IPS-15b (cell line): Measurements from ENCODE around the gene RPS6KA2.

ENCODE experiments used
- H3K27me3 ChIP-seq: one replicate; pipeline ENCODE4 v1.6.1; 2013; ENCODE audit warnings: low read length; ENCODE audit not compliant: control insufficient read depth, insufficient read depth
- H3K36me3 ChIP-seq: one replicate; pipeline ENCODE4 v1.6.1; 2013; ENCODE audit warnings: low read length; ENCODE audit not compliant: control insufficient read depth, insufficient read depth
- H3K4me1 ChIP-seq: one replicate; pipeline ENCODE4 v1.6.1; 2013; ENCODE audit warnings: mild to moderate bottlenecking, low read length; ENCODE audit not compliant: control insufficient read depth, insufficient read depth
- H3K4me3 ChIP-seq: one replicate; pipeline ENCODE4 v1.5.1; 2013; ENCODE audit warnings: low read depth, low read length
- H3K9ac ChIP-seq: one replicate; pipeline ENCODE4 v1.6.1; 2013; ENCODE audit warnings: low read depth, mild to moderate bottlenecking, low read length
- H3K9me3 ChIP-seq: one replicate; pipeline ENCODE4 v1.6.1; 2013; ENCODE audit warnings: mild to moderate bottlenecking, low read length; ENCODE audit not compliant: control insufficient read depth, insufficient read depth

Gene RPS6KA2

DNA sequence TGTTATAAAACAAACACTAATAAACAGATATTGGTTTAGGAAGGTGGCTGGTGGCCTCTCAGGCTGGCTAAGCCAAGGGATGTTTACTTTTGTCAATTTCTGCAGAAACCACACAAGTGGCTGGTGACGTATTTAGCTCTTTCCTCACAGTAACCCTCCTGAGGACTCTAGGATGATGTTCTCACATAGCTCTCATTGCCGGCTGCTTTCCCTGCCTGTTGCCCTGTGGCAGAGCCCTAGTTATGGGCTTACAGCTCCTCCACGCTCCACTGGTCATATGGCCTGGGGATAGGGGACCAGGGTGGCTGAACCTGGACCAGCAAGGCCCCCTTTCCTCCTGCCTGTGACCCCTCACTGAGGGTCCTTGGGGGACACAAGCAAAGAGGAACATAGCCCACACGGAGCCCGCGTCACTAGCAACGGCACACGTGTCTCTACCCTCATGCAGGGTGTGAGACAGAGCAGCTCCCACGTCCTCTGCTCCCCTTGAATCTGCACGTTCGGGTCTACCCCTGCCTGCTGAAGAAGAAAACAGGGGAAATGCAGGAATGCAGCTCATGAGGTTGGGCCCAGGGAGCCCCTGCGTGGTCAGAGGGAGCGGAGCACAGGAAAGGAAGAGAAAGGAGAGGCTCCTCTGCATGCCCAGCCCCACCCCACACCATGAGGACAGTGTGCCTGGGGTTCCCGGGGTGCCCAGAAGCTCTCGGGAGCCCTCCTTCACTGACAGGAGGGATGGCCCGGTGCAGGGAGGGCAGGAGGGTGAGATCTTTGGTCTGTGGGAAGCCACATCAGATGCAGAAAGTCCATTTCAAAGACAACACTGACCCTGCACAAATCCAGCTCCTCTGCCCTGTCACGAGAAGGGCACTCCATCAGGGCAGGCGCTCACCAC lies 54.4 kb downstream of the RPS6KA2 start:
- Histone ChIP-seq H3K27me3 (no peaks in the 10 kb centered on the region), H3K4me1 (peaks cover 3% of the 10 kb centered on the region), H3K9me3 (no peaks in the 10 kb centered on the region), H3K36me3 (no peaks in the 10 kb centered on the region), H3K9ac (peak overlapping the region; percentile 24), H3K4me3 (no peak overlapping the region)

DNA sequence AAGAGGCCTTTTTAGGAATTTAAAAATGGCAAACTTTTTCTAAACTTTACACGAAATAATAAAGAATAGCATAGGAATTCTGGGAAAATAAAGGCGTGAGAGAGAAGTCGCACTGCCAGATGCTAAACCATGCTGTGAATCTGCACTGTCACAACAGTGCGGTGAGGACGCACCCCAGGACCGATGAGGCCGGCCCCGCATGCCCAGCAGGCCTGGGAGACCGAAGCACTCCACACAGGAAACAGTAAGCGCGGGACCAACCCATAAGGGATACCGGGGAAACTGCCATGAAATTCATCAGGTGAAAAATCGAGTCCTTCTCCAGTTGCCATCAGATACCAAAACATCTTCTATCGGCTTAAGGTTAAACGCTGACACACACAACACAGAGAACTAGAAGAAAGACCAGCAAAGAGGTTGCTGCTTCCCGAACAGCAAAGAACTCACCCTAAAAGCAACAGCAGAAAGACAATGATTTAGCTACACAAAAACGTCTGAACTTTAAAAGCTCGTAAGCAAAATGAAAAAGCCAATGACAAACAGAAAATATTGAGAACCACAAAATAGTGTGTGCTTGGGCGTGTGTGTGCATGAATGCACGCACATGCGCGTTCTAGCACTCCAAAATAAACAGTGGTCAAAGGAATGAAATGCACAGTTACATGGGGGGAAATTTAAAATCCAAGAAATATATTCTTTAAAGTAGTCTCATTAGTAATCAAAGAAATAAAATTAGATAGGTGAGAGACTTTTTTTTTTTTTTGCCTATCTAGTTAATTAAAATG lies 55.9 kb downstream of the RPS6KA2 start:
- Histone ChIP-seq H3K9me3 (no peaks in the 10 kb centered on the region), H3K36me3 (no peaks in the 10 kb centered on the region), H3K4me1 (peaks cover 3% of the 10 kb centered on the region), H3K27me3 (no peaks in the 10 kb centered on the region), H3K4me3 (no peak overlapping the region), H3K9ac (no peak overlapping the region)

DNA sequence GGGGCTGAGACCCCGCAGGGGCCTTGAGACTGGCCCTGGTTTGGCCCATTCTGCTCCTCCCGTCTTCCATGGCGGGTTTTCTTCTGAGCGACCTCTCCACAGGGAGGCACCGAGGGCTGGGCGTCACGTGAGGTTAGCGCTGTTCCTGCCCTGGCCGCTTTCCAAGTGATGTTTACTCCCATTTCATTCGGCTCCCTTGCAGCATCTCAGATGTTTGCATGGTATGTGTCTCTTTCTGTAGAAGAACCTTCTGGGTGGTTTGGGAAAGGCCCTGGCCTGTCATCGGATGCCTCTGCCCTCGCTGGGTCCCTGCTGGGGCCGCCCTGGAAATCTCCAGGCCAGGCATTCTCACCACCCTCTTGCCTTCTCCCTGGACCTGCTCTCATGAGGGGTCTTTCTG lies 57.8 kb downstream of the RPS6KA2 start:
- Histone ChIP-seq H3K9ac (no peak overlapping the region), H3K4me3 (no peak overlapping the region), H3K27me3 (no peaks in the 10 kb centered on the region), H3K36me3 (no peaks in the 10 kb centered on the region), H3K9me3 (no peaks in the 10 kb centered on the region), H3K4me1 (peaks cover 3% of the 10 kb centered on the region)

GRCh38 chr6:166567813-166568212 lies 59.2 kb downstream of the RPS6KA2 start:
- no peaks in the 10 kb centered on the region for H3K27me3 ChIP-seq
- H3K4me3 ChIP-seq, result no peak overlapping the region
- no peak overlapping the region for H3K9ac ChIP-seq
- no peaks in the 10 kb centered on the region for H3K36me3 ChIP-seq
- H3K9me3 ChIP-seq, result no peaks in the 10 kb centered on the region
- H3K4me1 ChIP-seq, result peaks cover 3% of the 10 kb centered on the region

GRCh38 chr6:166567107-166567506 lies 59.9 kb downstream of the RPS6KA2 start:
- Histone ChIP-seq H3K4me1 (no peaks in the 10 kb centered on the region), H3K27me3 (no peaks in the 10 kb centered on the region), H3K36me3 (no peaks in the 10 kb centered on the region), H3K9me3 (no peaks in the 10 kb centered on the region), H3K9ac (no peak overlapping the region), H3K4me3 (no peak overlapping the region)

- Histone ChIP-seq H3K4me1 (no peaks in the 10 kb centered on the region), H3K9ac (no peak overlapping the region), H3K36me3 (no peaks in the 10 kb centered on the region), H3K27me3 (no peaks in the 10 kb centered on the region), H3K9me3 (no peaks in the 10 kb centered on the region), H3K4me3 (no peak overlapping the region)
Observed at GRCh38 chr6:166566026-166567011, 60.7 kb downstream of the RPS6KA2 start.

DNA sequence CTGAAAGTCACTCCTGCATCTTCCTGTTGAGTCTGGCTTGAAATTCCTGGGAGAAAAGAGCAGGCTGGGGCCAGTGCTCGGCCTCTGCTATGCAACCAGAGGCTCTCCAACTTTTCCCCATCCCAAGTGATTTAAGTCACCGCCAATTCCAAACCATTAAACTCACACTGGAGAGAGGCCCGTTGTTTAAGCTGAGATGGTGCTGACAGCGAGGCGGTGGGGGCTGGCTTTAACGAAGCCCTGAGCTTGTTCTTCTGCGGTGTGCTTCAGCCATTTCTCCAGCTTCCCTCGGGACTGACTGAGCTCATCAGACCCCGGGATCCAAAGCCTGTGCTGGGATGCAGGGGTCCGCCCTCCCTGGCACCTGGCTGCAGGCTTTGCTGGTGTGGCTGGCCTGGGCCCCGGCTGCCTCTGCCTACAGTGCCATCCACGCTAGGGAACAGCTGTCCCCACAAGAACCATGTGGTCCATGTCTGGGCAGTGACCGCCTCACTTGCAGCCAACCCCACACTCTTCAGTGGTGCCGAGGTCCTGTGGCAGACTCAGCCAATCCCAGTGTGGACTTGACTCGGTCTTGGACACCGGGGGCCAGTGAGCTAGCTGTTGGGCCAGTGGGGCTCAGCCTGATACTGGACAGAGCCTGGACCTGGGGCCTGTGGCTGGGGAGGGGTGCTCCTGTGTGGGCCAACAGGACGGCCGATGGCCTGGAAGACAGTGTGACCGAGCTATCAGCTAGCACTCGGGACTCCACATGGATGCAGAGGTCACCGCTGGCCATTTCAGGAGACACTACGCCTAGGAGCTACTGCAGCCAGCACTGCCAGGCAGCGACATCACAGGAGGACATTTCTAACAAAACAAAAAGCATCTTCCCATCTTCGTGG lies 61.7 kb downstream of the RPS6KA2 start:
- no peaks in the 10 kb centered on the region for H3K9me3 ChIP-seq
- no peak overlapping the region for H3K4me3 ChIP-seq
- no peak overlapping the region for H3K9ac ChIP-seq
- no peaks in the 10 kb centered on the region for H3K4me1 ChIP-seq
- no peaks in the 10 kb centered on the region for H3K36me3 ChIP-seq
- H3K27me3 ChIP-seq, result no peaks in the 10 kb centered on the region

DNA sequence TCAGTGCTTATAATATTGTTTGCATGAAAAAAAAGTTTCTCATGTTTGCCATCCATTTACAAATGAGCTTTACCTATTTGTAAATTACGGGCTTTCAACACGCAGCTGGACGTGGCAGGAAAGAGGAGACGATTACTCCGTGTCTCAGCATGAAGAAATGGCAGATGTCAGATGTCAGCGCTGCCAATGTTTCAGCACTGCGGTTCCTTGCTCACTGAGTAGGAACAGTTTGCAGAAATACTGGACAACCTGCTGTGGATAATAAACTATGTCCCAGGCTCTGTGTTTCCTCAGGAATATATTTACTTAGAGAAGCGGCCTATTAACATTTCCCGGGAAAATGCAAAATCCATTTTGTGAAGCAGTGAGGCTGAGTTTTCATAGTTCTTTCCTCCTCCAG lies 63.2 kb downstream of the RPS6KA2 start:
- Histone ChIP-seq H3K9me3 (no peaks in the 10 kb centered on the region), H3K27me3 (no peaks in the 10 kb centered on the region)

DNA sequence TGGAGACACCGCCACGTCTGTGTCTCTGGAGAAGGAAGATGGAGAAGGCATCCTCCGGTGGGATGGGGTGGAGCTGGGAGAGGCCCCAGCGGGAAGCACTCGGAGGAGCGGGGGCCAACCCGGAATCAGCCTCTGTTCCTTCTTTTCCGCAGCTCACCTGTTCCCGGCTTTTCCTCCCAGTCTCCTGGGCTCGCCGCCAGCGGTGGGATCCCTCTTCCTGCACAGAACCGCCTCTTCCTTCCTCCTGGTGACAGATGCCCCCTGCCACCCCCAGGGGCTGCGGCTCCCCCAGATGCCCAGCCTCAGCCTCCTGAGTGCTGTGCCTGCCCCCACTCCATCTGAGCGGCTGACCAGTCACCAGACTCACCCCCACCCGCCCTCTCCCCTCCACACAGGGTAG lies 63.9 kb downstream of the RPS6KA2 start:
- no peaks in the 10 kb centered on the region for H3K9me3 ChIP-seq
- H3K36me3 ChIP-seq, result no peaks in the 10 kb centered on the region

More for the DNA sequence above, 63.2 kb downstream of the RPS6KA2 start:
- Histone ChIP-seq H3K9ac (no peak overlapping the region), H3K4me1 (no peaks in the 10 kb centered on the region), H3K36me3 (no peaks in the 10 kb centered on the region), H3K4me3 (no peak overlapping the region)

GRCh38 chr6:166562726-166563125 lies 64.3 kb downstream of the RPS6KA2 start:
- H3K9me3 ChIP-seq, result no peaks in the 10 kb centered on the region
- H3K4me3 ChIP-seq, result no peak overlapping the region
- no peak overlapping the region for H3K9ac ChIP-seq
- H3K27me3 ChIP-seq, result no peaks in the 10 kb centered on the region
- H3K4me1 ChIP-seq, result no peaks in the 10 kb centered on the region
- no peaks in the 10 kb centered on the region for H3K36me3 ChIP-seq

More for the DNA sequence above, 63.9 kb downstream of the RPS6KA2 start:
- Histone ChIP-seq H3K9ac (no peak overlapping the region), H3K4me3 (no peak overlapping the region), H3K27me3 (no peaks in the 10 kb centered on the region), H3K4me1 (no peaks in the 10 kb centered on the region)
